Colonic mucosa (tissue), 4 donors: ENCODE data around the gene CDH2. TPM values are rescaled to one million over a fixed set of nuclear protein-coding genes. Genes with fewer than 3 reads are reported as not detected.

Experiments used
- DNase-seq: peaks from one replicate; pipeline ENCODE4 v3.0.0-alpha.2; 2020
- H3K27ac ChIP-seq: fragments of 200-600 bp; one replicate; pipeline ENCODE4 v1.8.0; 2021
- H3K27me3 ChIP-seq: fragments of 200-600 bp; one replicate; pipeline ENCODE4 v1.8.0; 2021
- H3K36me3 ChIP-seq: fragments of 200-600 bp; one replicate; pipeline ENCODE4 v1.8.0; 2021
- H3K4me1 ChIP-seq: fragments of 200-600 bp; one replicate; pipeline ENCODE4 v1.8.0; 2021; ENCODE audit warnings: mild to moderate bottlenecking
- H3K4me3 ChIP-seq: fragments of 200-600 bp; one replicate; pipeline ENCODE4 v1.8.0; 2021
- H3K9ac ChIP-seq, 2 donors: one replicate each; pipeline ENCODE4 v1.7.0; 2013; ENCODE audit warnings: control low read depth in 2 of 2, low read depth in 2 of 2, low read length in 2 of 2
- H3K9me3 ChIP-seq: fragments of 200-600 bp; one replicate; pipeline ENCODE4 v1.8.0; 2021
- CTCF ChIP-seq: fragments of 200-600 bp; IDR thresholded peaks from one replicate; pipeline ENCODE4 v1.8.0; 2022; ENCODE audit warnings: antibody characterized with exemption, mild to moderate bottlenecking
- intact Hi-C: fragments of 100-400 bp; cut with DNase I; formaldehyde crosslinking; loops from one replicate; pipeline ENCODE4 v1.14.1; 2022
- total RNA-seq, 2 donors: library from RNA; stranded (reverse); fragmentation: NEBNext Ultra II Directional in 1 of 2; extraction: Animal tissue kit (Norgen Biotek cat#: 25700) in 1 of 2; gene quantifications; one replicate each; pipeline ENCODE4 v1.2.1, GENCODE V29; 2021
- donor health status: healthy.
- donor health status: DM: no; HTN: no; CAD: no.
- donor health status: DM: no; HTN: no; CAD: no.

CDH2 gene
- total RNA-seq, 2 donors from 2014 or later: 0.84 to 1.4 TPM

- no peaks in the 10 kb centered on the region for H3K36me3 ChIP-seq
- H3K4me1 ChIP-seq: no peaks in the 10 kb centered on the region
- no peak overlapping the region for H3K4me3 ChIP-seq
- no peak overlapping the region for H3K27ac ChIP-seq
- no peak overlapping the region for H3K9ac ChIP-seq
- no peaks in the 10 kb centered on the region for H3K9me3 ChIP-seq
- H3K27me3 ChIP-seq: peaks cover 3% of the 10 kb centered on the region
- intact Hi-C loops: no loop called here
- DNase-seq: no peak
- no peak for TF ChIP-seq CTCF
These were observed 9.0 kb downstream of the CDH2 start for GRCh38 chr18:28167835-28168349.

- TF ChIP-seq CTCF: no peak
- Histone ChIP-seq H3K4me1 (no peaks in the 10 kb centered on the region), H3K9ac (no peak overlapping the region), H3K27me3 (peaks cover 3% of the 10 kb centered on the region), H3K9me3 (no peaks in the 10 kb centered on the region), H3K27ac (no peak overlapping the region), H3K4me3 (no peak overlapping the region), H3K36me3 (no peaks in the 10 kb centered on the region)
- no peak for DNase-seq
- intact Hi-C loops: no loop called here
These were observed 12.0 kb downstream of the CDH2 start for GRCh38 chr18:28164771-28165483.

GRCh38 chr18:28163201-28163775 lies 13.6 kb downstream of the CDH2 start:
- Histone ChIP-seq H3K9me3 (no peaks in the 10 kb centered on the region), H3K4me1 (no peaks in the 10 kb centered on the region), H3K4me3 (no peak overlapping the region), H3K9ac (no peak overlapping the region), H3K27ac (no peak overlapping the region), H3K36me3 (no peaks in the 10 kb centered on the region), H3K27me3 (no peaks in the 10 kb centered on the region)
- no peak for DNase-seq
- no peak for TF ChIP-seq CTCF
- intact Hi-C loops: no loop called here

GRCh38 chr18:28161608-28162599 lies 15.0 kb downstream of the CDH2 start:
- Histone ChIP-seq H3K27ac (no peak overlapping the region), H3K9ac (no peak overlapping the region), H3K36me3 (no peaks in the 10 kb centered on the region), H3K9me3 (no peaks in the 10 kb centered on the region), H3K4me1 (no peaks in the 10 kb centered on the region), H3K4me3 (no peak overlapping the region), H3K27me3 (no peaks in the 10 kb centered on the region)
- intact Hi-C loops: no loop called here
- TF ChIP-seq CTCF: no peak
- DNase-seq: no peak

GRCh38 chr18:28159055-28159454 lies 17.9 kb downstream of the CDH2 start:
- H3K27ac ChIP-seq: no peak overlapping the region
- H3K36me3 ChIP-seq: no peaks in the 10 kb centered on the region
- no peak for DNase-seq
- H3K9me3 ChIP-seq: no peaks in the 10 kb centered on the region
- no peaks in the 10 kb centered on the region for H3K4me1 ChIP-seq
- H3K27me3 ChIP-seq: no peaks in the 10 kb centered on the region
- H3K4me3 ChIP-seq: no peak overlapping the region
- intact Hi-C loops: no loop called here
- TF ChIP-seq CTCF: no peak
- H3K9ac ChIP-seq: no peak overlapping the region
